ENCODE data around the gene APLP2. TPM values are rescaled to one million over a fixed set of nuclear protein-coding genes. Genes with fewer than 3 reads are reported as not detected.

The APLP2 gene
- total and polyA plus RNA-seq, 2 of the 13 experiments (the other 11 are each of a cell fraction or from before 2014, with no cell fraction given) = 315 to 594 TPM

- TF ChIP-seq HMGXB3 (CRISPR knock-in tag; IDR thresholded peaks at IDR 0.05; ENCODE audit: borderline replicate concordance) = no peak
These were observed 16.1 kb downstream of the APLP2 start (continued) for GRCh38 chr11:130085671-130086290.

- Histone ChIP-seq H2AFZ (ENCODE audit: low read length) (no peak overlapping the region), H4K20me1 (ENCODE audit: insufficient read depth, low read length) (peaks cover 21% of the 10 kb centered on the region), H3K79me2 (ENCODE audit: insufficient read depth, low read length) (peaks cover 81% of the 10 kb centered on the region), H3K4me1 (ENCODE audit: insufficient read depth, low read length) (peaks cover 52% of the 10 kb centered on the region), H3K9me3 (ENCODE audit: low read length) (no peaks in the 10 kb centered on the region), H3K9ac (ENCODE audit: insufficient read depth, low read depth, low read length) (no peak overlapping the region), H3K27me3 (ENCODE audit: control insufficient read depth in 1 of 2, insufficient read depth in 2 of 2, low read length in 2 of 2) (no peaks in the 10 kb centered on the region), H3K36me3 (replicated peaks in 1 of 2; ENCODE audit: control insufficient read depth in 1 of 2, insufficient read depth in 2 of 2, low read length in 2 of 2) (peaks cover 0 to 11% of the 10 kb centered on the region in 2 experiments; a peak in 1 of 5 replicates), H3K27ac (ENCODE audit: extremely low read length, insufficient read depth, low read length) (peak overlapping the region; percentile 16), H3K4me2 (ENCODE audit: low read depth, low read length) (no peak overlapping the region), H3K4me3 (replicated peaks in 1 of 3; ENCODE audit: insufficient read depth in 1 of 3, low read depth in 2 of 3, low read length in 3 of 3) (no peak overlapping the region)
- ATAC-seq = no peak
- WGBS (ENCODE audit: low lambda C conversion rate) = 85% methylated on average over 2 of the region's 2 CpGs
- no peak for DNase-seq (ENCODE audit: low spot score)
- in situ Hi-C loops (cut with HindIII; ENCODE audit: extremely low pct_ligation_motif_present, low pct_unique_long_range_greater_than_20kb) = no loop called here
- no peak for FAIRE-seq
- no TSS peak for BruUV-seq (replicated peaks)
- no peak for TF ChIP-seq RBAK (CRISPR knock-in tag; IDR thresholded peaks at IDR 0.05)
- no peak for TF ChIP-seq NFKB2 (CRISPR knock-in tag; IDR thresholded peaks at IDR 0.05; ENCODE audit: borderline replicate concordance)
- TF ChIP-seq PPARG (CRISPR knock-in tag; conservative IDR thresholded peaks at IDR 0.05) = no peak
- TF ChIP-seq SMARCE1 (IDR thresholded peaks at IDR 0.05; ENCODE audit: borderline replicate concordance) = no peak
- no peak for TF ChIP-seq MEF2D (CRISPR knock-in tag; IDR thresholded peaks at IDR 0.05)
- TF ChIP-seq ZNF770 (CRISPR knock-in tag; IDR thresholded peaks at IDR 0.05) = no peak
- TF ChIP-seq NAIF1 (CRISPR knock-in tag; IDR thresholded peaks at IDR 0.05; ENCODE audit: borderline replicate concordance) = no peak
- TF ChIP-seq ZNF784 (CRISPR knock-in tag; IDR thresholded peaks at IDR 0.05; ENCODE audit: borderline replicate concordance) = no peak
- no peak for TF ChIP-seq ZNF850 (CRISPR knock-in tag; conservative IDR thresholded peaks at IDR 0.05)
- TF ChIP-seq CREM (IDR thresholded peaks at IDR 0.05) = no peak
- TF ChIP-seq CREM (CRISPR knock-in tag; IDR thresholded peaks at IDR 0.05) = no peak
- TF ChIP-seq GFI1 (CRISPR knock-in tag; IDR thresholded peaks at IDR 0.05; ENCODE audit: borderline replicate concordance) = no peak
- TF ChIP-seq ZNF367 (CRISPR knock-in tag; IDR thresholded peaks at IDR 0.05; ENCODE audit: borderline replicate concordance) = no peak
- TF ChIP-seq ZNF207 (IDR thresholded peaks at IDR 0.05; ENCODE audit: borderline replicate concordance) = no peak
- POLR2A ChIA-PET = interaction anchor here (1.9 kb wide), 1 partner anchor 16 kb away, joined by 9 read pairs; no protein-coding TSS in a partner anchor
- CTCF ChIA-PET (ENCODE audit: low intra/inter-chr PET ratio, low total read pairs) = no interaction called here
- intact Hi-C loops (cut with micrococcal nuclease; ENCODE audit: unreplicated experiment) = no loop called here
These were observed 17.0 kb downstream of the APLP2 start for GRCh38 chr11:130086669-130087068.

All from HepG2 (cell line).